Measurements from ENCODE around the gene ADGRA3. TPM values are rescaled to one million over a fixed set of nuclear protein-coding genes. Genes with fewer than 3 reads are reported as not detected.

The ADGRA3 gene
- total RNA-seq, 1 experiment from 2014 or later: 40.5 TPM

DNA sequence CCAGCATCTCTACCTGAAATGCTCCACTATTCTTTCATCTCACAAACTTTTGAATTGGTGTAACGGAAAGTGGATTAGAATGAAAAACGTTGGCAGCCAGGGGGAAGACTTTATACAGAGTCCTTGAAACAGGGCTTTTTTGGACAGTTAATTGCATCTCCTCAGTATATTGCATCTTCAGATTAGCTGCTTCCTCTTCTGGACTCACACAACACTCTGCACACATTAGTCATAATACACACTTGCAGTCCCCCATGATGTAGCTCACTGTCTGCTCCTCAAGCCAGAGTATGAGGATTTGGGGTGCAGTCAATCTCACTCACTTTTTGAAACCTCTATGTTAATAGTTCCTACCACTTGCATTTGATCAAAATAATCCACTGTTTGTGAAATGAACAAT, 101.0 kb downstream of the ADGRA3 start:
- H3K4me1 Mint-ChIP-seq: no peaks in the 10 kb centered on the region
- no peaks in the 10 kb centered on the region for H3K9me3 Mint-ChIP-seq
- ATAC-seq: no peak
- no peaks in the 10 kb centered on the region for H3K27me3 Mint-ChIP-seq (ENCODE audit: low read depth)
- DNase-seq (ENCODE audit: low spot score): no peak
- CTCF ChIA-PET: interaction anchor here (0.9 kb wide), 1 partner anchor 193 kb away, joined by 3 read pairs; no protein-coding TSS in a partner anchor
- H3K4me3 Mint-ChIP-seq: no peak overlapping the region
- peaks cover 25% of the 10 kb centered on the region for H3K36me3 Mint-ChIP-seq
- TF ChIP-seq HMGA2 (CRISPR knock-in tag; IDR thresholded peaks at IDR 0.05): no peak
- no peak overlapping the region for H3K27ac Mint-ChIP-seq
- POLR2A ChIA-PET: no interaction called here

DNA sequence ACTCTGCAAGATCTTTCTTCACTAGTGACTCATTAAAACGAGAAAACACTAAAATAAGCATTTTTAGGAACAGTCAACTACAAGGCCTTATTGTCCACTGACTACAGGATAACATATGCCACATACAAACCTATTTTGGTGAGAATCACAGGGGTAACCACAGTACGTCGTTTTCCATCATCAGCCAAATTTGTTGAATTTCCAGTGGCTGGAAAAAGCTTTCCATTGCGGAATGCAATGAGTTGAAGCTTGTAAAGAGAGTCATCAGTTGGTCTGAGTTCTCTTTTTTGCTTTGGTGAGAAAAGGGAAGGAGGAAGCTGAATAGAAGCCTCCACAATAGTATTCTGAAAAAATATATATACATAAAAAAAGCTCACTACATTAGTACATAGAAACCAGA, 102.4 kb downstream of the ADGRA3 start:
- CTCF ChIA-PET: interaction anchor here (0.8 kb wide), 1 partner anchor 624 kb away, joined by 4 read pairs; no protein-coding TSS in a partner anchor
- Mint-ChIP-seq H3K27ac (peak overlapping the region; percentile 19; the same call in 1 of the 2 replicates), H3K4me1 (no peaks in the 10 kb centered on the region), H3K27me3 (ENCODE audit: low read depth) (no peaks in the 10 kb centered on the region), H3K36me3 (peaks cover 22% of the 10 kb centered on the region), H3K9me3 (no peaks in the 10 kb centered on the region), H3K4me3 (no peak overlapping the region)
- no peak for ATAC-seq
- POLR2A ChIA-PET: no interaction called here
- no peak for DNase-seq (ENCODE audit: low spot score)
- TF ChIP-seq ZNF121 (CRISPR knock-in tag; IDR thresholded peaks at IDR 0.05) (no peak), FOXJ3 (CRISPR knock-in tag; IDR thresholded peaks at IDR 0.05; ENCODE audit: borderline replicate concordance) (no peak), ETV6 (CRISPR knock-in tag; IDR thresholded peaks at IDR 0.05) (no peak)
- TF ChIP-seq, protein P1, sequence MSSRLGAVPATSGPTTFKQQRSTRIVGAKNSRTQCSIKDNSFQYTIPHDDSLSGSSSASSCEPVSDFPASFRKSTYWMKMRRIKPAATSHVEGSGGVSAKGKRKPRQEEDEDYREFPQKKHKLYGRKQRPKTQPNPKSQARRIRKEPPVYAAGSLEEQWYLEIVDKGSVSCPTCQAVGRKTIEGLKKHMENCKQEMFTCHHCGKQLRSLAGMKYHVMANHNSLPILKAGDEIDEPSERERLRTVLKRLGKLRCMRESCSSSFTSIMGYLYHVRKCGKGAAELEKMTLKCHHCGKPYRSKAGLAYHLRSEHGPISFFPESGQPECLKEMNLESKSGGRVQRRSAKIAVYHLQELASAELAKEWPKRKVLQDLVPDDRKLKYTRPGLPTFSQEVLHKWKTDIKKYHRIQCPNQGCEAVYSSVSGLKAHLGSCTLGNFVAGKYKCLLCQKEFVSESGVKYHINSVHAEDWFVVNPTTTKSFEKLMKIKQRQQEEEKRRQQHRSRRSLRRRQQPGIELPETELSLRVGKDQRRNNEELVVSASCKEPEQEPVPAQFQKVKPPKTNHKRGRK (CRISPR knock-in tag; IDR thresholded peaks at IDR 0.05; ENCODE audit: borderline replicate concordance): no peak
- TF ChIP-seq, protein P2, sequence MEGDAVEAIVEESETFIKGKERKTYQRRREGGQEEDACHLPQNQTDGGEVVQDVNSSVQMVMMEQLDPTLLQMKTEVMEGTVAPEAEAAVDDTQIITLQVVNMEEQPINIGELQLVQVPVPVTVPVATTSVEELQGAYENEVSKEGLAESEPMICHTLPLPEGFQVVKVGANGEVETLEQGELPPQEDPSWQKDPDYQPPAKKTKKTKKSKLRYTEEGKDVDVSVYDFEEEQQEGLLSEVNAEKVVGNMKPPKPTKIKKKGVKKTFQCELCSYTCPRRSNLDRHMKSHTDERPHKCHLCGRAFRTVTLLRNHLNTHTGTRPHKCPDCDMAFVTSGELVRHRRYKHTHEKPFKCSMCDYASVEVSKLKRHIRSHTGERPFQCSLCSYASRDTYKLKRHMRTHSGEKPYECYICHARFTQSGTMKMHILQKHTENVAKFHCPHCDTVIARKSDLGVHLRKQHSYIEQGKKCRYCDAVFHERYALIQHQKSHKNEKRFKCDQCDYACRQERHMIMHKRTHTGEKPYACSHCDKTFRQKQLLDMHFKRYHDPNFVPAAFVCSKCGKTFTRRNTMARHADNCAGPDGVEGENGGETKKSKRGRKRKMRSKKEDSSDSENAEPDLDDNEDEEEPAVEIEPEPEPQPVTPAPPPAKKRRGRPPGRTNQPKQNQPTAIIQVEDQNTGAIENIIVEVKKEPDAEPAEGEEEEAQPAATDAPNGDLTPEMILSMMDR (IDR thresholded peaks at IDR 0.05): no peak

- Mint-ChIP-seq H3K9me3 (no peaks in the 10 kb centered on the region), H3K36me3 (peaks cover 25% of the 10 kb centered on the region), H3K27me3 (ENCODE audit: low read depth) (no peaks in the 10 kb centered on the region), H3K4me1 (no peaks in the 10 kb centered on the region), H3K4me3 (no peak overlapping the region), H3K27ac (no peak overlapping the region)
- no peak for ATAC-seq
- TF ChIP-seq JUN (CRISPR knock-in tag; IDR thresholded peaks at IDR 0.05) (no peak), ETV6 (CRISPR knock-in tag; IDR thresholded peaks at IDR 0.05) (no peak), RELA (CRISPR knock-in tag; IDR thresholded peaks at IDR 0.05; ENCODE audit: borderline replicate concordance) (no peak), SP1 (CRISPR knock-in tag; conservative IDR thresholded peaks at IDR 0.05) (no peak), IRF2 (CRISPR knock-in tag; IDR thresholded peaks at IDR 0.05; ENCODE audit: borderline replicate concordance, low read depth) (no peak), MAX (CRISPR knock-in tag; IDR thresholded peaks at IDR 0.05) (no peak), ZNF219 (CRISPR knock-in tag; IDR thresholded peaks at IDR 0.05; ENCODE audit: borderline replicate concordance) (no peak), USF1 (CRISPR knock-in tag; IDR thresholded peaks at IDR 0.05) (no peak)
- TF ChIP-seq, protein P3, sequence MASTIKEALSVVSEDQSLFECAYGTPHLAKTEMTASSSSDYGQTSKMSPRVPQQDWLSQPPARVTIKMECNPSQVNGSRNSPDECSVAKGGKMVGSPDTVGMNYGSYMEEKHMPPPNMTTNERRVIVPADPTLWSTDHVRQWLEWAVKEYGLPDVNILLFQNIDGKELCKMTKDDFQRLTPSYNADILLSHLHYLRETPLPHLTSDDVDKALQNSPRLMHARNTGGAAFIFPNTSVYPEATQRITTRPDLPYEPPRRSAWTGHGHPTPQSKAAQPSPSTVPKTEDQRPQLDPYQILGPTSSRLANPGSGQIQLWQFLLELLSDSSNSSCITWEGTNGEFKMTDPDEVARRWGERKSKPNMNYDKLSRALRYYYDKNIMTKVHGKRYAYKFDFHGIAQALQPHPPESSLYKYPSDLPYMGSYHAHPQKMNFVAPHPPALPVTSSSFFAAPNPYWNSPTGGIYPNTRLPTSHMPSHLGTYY (CRISPR knock-in tag; IDR thresholded peaks at IDR 0.05): no peak
- TF ChIP-seq, protein P2 (IDR thresholded peaks at IDR 0.05): no peak
- POLR2A ChIA-PET: no interaction called here
- no peak for DNase-seq (ENCODE audit: low spot score)
- CTCF ChIA-PET: no interaction called here
These were observed 103.9 kb downstream of the ADGRA3 start for GRCh38 chr4:22412013-22412412.
